GM12891 (cell line): ENCODE data around the gene GALNT18.

Source experiments
- DNase-seq: peaks from one replicate; pipeline ENCODE4 v3.0.0; 2011; ENCODE audit warnings: low spot score; ENCODE audit not compliant: insufficient read length
- FAIRE-seq: peaks from 2 replicates; lab custom pipeline; 2011; peaks lifted over from hg19 to GRCh38; lab: Jason Lieb, UNC
- PAX5 ChIP-seq: IDR thresholded peaks from 2 replicates; pipeline ENCODE4 v1.6.1; 2011; ENCODE audit warnings: low read length, moderate library complexity, mild to moderate bottlenecking; ENCODE audit not compliant: insufficient read depth, severe bottlenecking
- POLR2A ChIP-seq: IDR thresholded peaks from 2 replicates; pipeline ENCODE4 v1.6.1; 2011; ENCODE audit warnings: low read depth, low read length, control low read depth
- POLR2AphosphoS5 ChIP-seq: IDR thresholded peaks from 2 replicates; pipeline ENCODE4 v1.6.1; 2011; ENCODE audit warnings: low read depth, low read length, control low read depth
- POU2F2 ChIP-seq: IDR thresholded peaks from 2 replicates; pipeline ENCODE4 v1.6.1; 2011; ENCODE audit warnings: low read depth, mild to moderate bottlenecking, control low read depth, low read length, moderate library complexity
- SPI1 ChIP-seq: IDR thresholded peaks from 2 replicates; pipeline ENCODE4 v1.6.1; 2011; ENCODE audit warnings: low read depth, low read length, control low read depth
- TAF1 ChIP-seq: IDR thresholded peaks from 2 replicates; pipeline ENCODE4 v1.6.1; 2011; ENCODE audit warnings: low read depth, low read length, control low read depth

GALNT18 gene

GRCh38 chr11:11329062-11329806 lies 292.6 kb downstream of the GALNT18 start:
- DNase-seq (no peak), FAIRE-seq (no peak)
- TF ChIP-seq POLR2A (no peak), SPI1 (no peak), POU2F2 (no peak), TAF1 (no peak), PAX5 (no peak)

GRCh38 chr11:11324090-11324489 lies 297.7 kb downstream of the GALNT18 start:
- DNase-seq (no peak), FAIRE-seq (no peak)
- TF ChIP-seq POU2F2 (no peak), TAF1 (no peak), PAX5 (no peak), POLR2A (no peak), POLR2AphosphoS5 (no peak), SPI1 (no peak)

- no peak for TF ChIP-seq POU2F2
- no peak for TF ChIP-seq PAX5
- no peak for TF ChIP-seq TAF1
- no peak for TF ChIP-seq SPI1
- no peak for TF ChIP-seq POLR2A
- FAIRE-seq = no peak
- no peak for DNase-seq
Measured at GRCh38 chr11:11322101-11322500, 299.7 kb downstream of the GALNT18 start.

GRCh38 chr11:11320825-11321224 lies 301.0 kb downstream of the GALNT18 start:
- FAIRE-seq (no peak), DNase-seq (no peak)
- TF ChIP-seq POLR2A (no peak), PAX5 (no peak), POLR2AphosphoS5 (no peak), POU2F2 (no peak), TAF1 (no peak), SPI1 (no peak)

DNA sequence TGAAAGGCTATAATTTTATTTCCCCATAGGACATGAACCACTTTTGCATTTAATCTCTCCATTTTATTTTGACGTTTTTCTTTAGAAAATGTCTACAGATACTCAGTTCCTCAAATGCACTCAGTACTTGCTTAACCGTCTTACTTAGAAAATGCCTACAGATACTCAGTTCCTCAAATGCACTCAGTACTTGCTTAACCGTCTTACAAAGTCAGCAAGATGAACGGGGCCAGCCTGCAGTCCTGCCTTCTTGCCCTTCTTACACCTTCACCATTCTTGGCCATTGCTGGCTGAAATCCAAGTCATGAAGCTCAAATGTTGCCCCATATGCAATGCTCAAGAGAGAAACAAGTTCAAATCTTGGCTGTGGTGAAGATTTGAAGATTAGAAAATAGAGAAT lies 302.8 kb downstream of the GALNT18 start:
- FAIRE-seq (peak; percentile 72), DNase-seq (no peak)
- TF ChIP-seq TAF1 = no peak
- no peak for TF ChIP-seq POLR2AphosphoS5
- no peak for TF ChIP-seq PAX5
- peak; percentile 81 for TF ChIP-seq SPI1

DNA sequence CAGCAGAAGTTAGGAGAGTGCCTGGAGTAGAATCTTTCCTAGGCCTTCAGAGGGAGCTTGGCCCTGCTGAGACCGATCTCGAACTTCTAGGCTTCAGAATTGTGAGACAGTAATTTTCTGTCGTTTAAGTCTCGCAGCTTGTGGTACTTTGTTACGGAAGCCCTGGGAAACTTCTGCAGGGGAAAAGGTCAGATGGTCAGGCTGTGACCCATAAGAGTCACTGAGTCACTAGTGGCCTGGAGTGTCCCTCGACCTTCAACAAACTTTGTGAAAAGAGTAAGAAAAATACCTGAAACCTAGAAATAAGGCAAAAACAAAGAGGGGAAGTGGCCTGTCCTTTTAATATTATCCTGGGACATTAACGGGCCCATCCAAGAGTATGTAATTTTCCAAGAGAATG lies 303.3 kb downstream of the GALNT18 start:
- TF ChIP-seq SPI1 (no peak), TAF1 (no peak), POU2F2 (no peak), PAX5 (no peak), POLR2A (no peak), POLR2AphosphoS5 (no peak)
- FAIRE-seq (no peak), DNase-seq (no peak)

- TF ChIP-seq POLR2A (no peak), SPI1 (no peak), POLR2AphosphoS5 (no peak), POU2F2 (no peak), TAF1 (no peak), PAX5 (no peak)
- no peak for FAIRE-seq
- no peak for DNase-seq
Measured at GRCh38 chr11:11316651-11317230, 305.1 kb downstream of the GALNT18 start.

DNA sequence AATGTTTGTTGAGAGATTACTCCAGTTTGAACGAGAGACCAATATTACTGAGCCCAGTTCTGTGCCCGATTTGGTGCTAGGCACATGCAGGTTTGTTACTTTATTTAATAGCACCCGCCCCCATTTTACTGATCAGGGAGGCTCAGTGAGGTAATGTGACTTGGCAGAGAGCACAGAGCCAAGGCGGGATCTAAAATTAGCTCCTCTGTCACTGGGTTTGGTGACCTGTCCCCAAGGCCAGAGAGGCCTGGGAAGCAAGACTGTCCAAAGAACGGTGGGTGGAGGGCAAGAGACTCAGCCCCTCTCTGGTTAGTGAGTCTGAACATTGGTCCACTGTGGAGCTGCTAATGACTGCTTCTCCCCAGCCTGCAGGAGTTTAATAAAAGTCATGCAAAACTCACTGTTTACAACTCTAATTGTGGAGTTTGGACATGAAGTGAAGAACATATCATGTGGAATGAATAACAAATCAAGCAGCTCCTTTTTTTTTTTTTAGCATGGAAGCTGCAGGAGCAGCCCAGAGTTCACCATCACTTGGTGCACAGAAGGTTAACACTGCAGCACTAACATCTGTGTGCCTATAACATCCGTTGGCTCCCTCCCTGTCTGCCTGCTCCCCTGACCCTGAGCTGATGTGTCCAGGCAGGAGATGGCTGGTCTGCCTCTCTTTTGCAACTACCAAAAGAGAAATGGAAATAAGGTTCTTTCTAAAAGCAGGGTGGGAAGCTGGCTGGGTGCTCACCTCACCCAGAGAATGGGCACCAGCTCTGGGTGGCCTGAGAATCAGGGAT lies 307.7 kb downstream of the GALNT18 start:
- no peak for FAIRE-seq
- TF ChIP-seq PAX5 = no peak
- no peak for TF ChIP-seq POU2F2
- no peak for TF ChIP-seq SPI1
- TF ChIP-seq POLR2A = no peak
- TF ChIP-seq TAF1 = no peak
- no peak for TF ChIP-seq POLR2AphosphoS5
- no peak for DNase-seq

GRCh38 chr11:11313426-11313825 lies 308.4 kb downstream of the GALNT18 start:
- TF ChIP-seq POLR2AphosphoS5 (no peak), POLR2A (no peak), SPI1 (no peak), TAF1 (no peak), PAX5 (no peak), POU2F2 (no peak)
- DNase-seq = no peak
- FAIRE-seq = no peak
